Measurements from ENCODE around the gene LSM14A. TPM values are rescaled to one million over a fixed set of nuclear protein-coding genes. Genes with fewer than 3 reads are reported as not detected.
A peak's percentile ranks its signal among the peaks of the same experiment; 100 is the strongest.
"Not testable (repeated sequence)": the region's sequence is repeated elsewhere in the genome, so short reads cannot be mapped to it uniquely, and the experiment has no call there.

LSM14A gene
- total RNA-seq, 5 donors from 2014 or later (not counting 1 experiment from before 2014, with no cell fraction given), result 135 to 180 (median 159) TPM

GRCh38 chr19:34132145-34132544 is 40.2 kb upstream of the LSM14A start:
- POLR2A ChIA-PET, CTCF ChIA-PET: not testable (repeated sequence)
- WGBS (ENCODE audit: insufficient coverage), result no CpG with 5 or more reads among the region's 24 CpGs

GRCh38 chr19:34132706-34133105 is 39.6 kb upstream of the LSM14A start:
- H3K27ac ChIP-seq (ENCODE audit: low read length); CTCF ChIA-PET; H3K9me3 ChIP-seq; H3K27ac Mint-ChIP-seq; H3K4me3 Mint-ChIP-seq; H3K36me3 Mint-ChIP-seq; H3K27me3 Mint-ChIP-seq; H3K9me3 Mint-ChIP-seq; H3K36me3 ChIP-seq (ENCODE audit: control insufficient read depth in 2 of 2, extremely low read depth in 1 of 2, insufficient read depth in 1 of 2, low read length in 1 of 2); H3K4me3 ChIP-seq (ENCODE audit: control insufficient read depth in 1 of 2, extremely low read depth in 1 of 2, low read length in 1 of 2); POLR2A ChIA-PET; ATAC-seq (replicated peaks in 1 of 4); H3K4me1 Mint-ChIP-seq; DNase-seq; H3K27me3 ChIP-seq (replicated peaks in 1 of 2; ENCODE audit: control insufficient read depth in 2 of 2, extremely low read depth in 1 of 2, insufficient read depth in 2 of 2, low read length in 1 of 2): not testable (repeated sequence)
- WGBS (ENCODE audit: insufficient coverage), result no CpG with 5 or more reads among the region's 32 CpGs
- H3K4me1 ChIP-seq (ENCODE audit: control insufficient read depth in 1 of 2, extremely low read depth in 1 of 2, insufficient read depth in 2 of 2, low read length in 2 of 2), result peaks cover 0 to 14% of the 10 kb centered on the region in 2 experiments

More at GRCh38 chr19:34132145-34132544, 40.2 kb upstream of the LSM14A start:
- not testable (repeated sequence) for H3K4me1 Mint-ChIP-seq; H3K36me3 Mint-ChIP-seq; H3K9me3 Mint-ChIP-seq; H3K4me3 ChIP-seq (ENCODE audit: control insufficient read depth in 1 of 2, extremely low read depth in 1 of 2, low read length in 1 of 2); ATAC-seq (replicated peaks in 1 of 4); H3K9me3 ChIP-seq; H3K36me3 ChIP-seq (ENCODE audit: control insufficient read depth in 2 of 2, extremely low read depth in 1 of 2, insufficient read depth in 1 of 2, low read length in 1 of 2); H3K27ac Mint-ChIP-seq; DNase-seq; H3K27ac ChIP-seq (ENCODE audit: low read length); H3K4me3 Mint-ChIP-seq; H3K27me3 ChIP-seq (replicated peaks in 1 of 2; ENCODE audit: control insufficient read depth in 2 of 2, extremely low read depth in 1 of 2, insufficient read depth in 2 of 2, low read length in 1 of 2); H3K27me3 Mint-ChIP-seq
- H3K4me1 ChIP-seq (ENCODE audit: control insufficient read depth in 1 of 2, extremely low read depth in 1 of 2, insufficient read depth in 2 of 2, low read length in 2 of 2), result peaks cover 0 to 14% of the 10 kb centered on the region in 2 experiments

GRCh38 chr19:34134190-34135053 is 37.9 kb upstream of the LSM14A start:
- WGBS (ENCODE audit: insufficient coverage), result 0% methylated on average over 54 of the region's 63 CpGs
- no peaks in the 10 kb centered on the region for H3K9me3 Mint-ChIP-seq
- ChIA-PET POLR2A (interaction anchor here (0.6 to 1.0 kb wide), 3 partner anchors 8 to 53 kb away, joined by 3 to 5 read pairs (median 4); no protein-coding TSS in a partner anchor), CTCF (interaction anchor here in 1 of 2 donors (0.8 kb wide), 1 partner anchor 9 kb away, joined by 3 read pairs; no protein-coding TSS in a partner anchor)
- DNase-seq (peak; percentile 68 to 94 (median 84)), ATAC-seq (replicated peaks in 1 of 4) (peak; percentile 98)
- H3K36me3 ChIP-seq (ENCODE audit: control insufficient read depth in 2 of 2, extremely low read depth in 1 of 2, insufficient read depth in 1 of 2, low read length in 1 of 2), result no peaks in the 10 kb centered on the region
- peak overlapping the region; percentile 83 to 93 (median 89) for H3K4me3 Mint-ChIP-seq
- H3K4me1 Mint-ChIP-seq, result peaks cover 0 to 7% (median 4%) of the 10 kb centered on the region in 3 donors
- H3K4me1 ChIP-seq (ENCODE audit: control insufficient read depth in 1 of 2, extremely low read depth in 1 of 2, insufficient read depth in 2 of 2, low read length in 2 of 2), result peaks cover 0 to 14% of the 10 kb centered on the region in 2 experiments
- H3K27ac Mint-ChIP-seq, result peak overlapping the region; percentile 94 to 96
- no peaks in the 10 kb centered on the region for H3K9me3 ChIP-seq
- H3K4me3 ChIP-seq (ENCODE audit: control insufficient read depth in 1 of 2, extremely low read depth in 1 of 2, low read length in 1 of 2), result peak overlapping the region; percentile 76 to 93
- H3K27ac ChIP-seq (ENCODE audit: low read length), result peak overlapping the region; percentile 68
- no peaks in the 10 kb centered on the region for H3K27me3 ChIP-seq (replicated peaks in 1 of 2; ENCODE audit: control insufficient read depth in 2 of 2, extremely low read depth in 1 of 2, insufficient read depth in 2 of 2, low read length in 1 of 2)
- no peaks in the 10 kb centered on the region for H3K27me3 Mint-ChIP-seq
- H3K36me3 Mint-ChIP-seq, result no peaks in the 10 kb centered on the region

- H3K27me3 Mint-ChIP-seq, result no peaks in the 10 kb centered on the region
- no peaks in the 10 kb centered on the region for H3K27me3 ChIP-seq (replicated peaks in 1 of 2; ENCODE audit: control insufficient read depth in 2 of 2, extremely low read depth in 1 of 2, insufficient read depth in 2 of 2, low read length in 1 of 2)
- H3K36me3 Mint-ChIP-seq, result no peaks in the 10 kb centered on the region
- ATAC-seq (replicated peaks in 1 of 4), result no peak
- POLR2A ChIA-PET, result interaction anchor here (0.6 kb wide), 2 partner anchors 9 to 54 kb away, joined by 3 to 5 read pairs; no protein-coding TSS in a partner anchor
- peak overlapping the region; percentile 83 to 93 (median 89) for H3K4me3 Mint-ChIP-seq
- no peaks in the 10 kb centered on the region for H3K9me3 Mint-ChIP-seq
- H3K4me3 ChIP-seq (ENCODE audit: control insufficient read depth in 1 of 2, extremely low read depth in 1 of 2, low read length in 1 of 2), result peak overlapping the region; percentile 76 to 93
- peaks cover 0 to 14% of the 10 kb centered on the region in 2 experiments for H3K4me1 ChIP-seq (ENCODE audit: control insufficient read depth in 1 of 2, extremely low read depth in 1 of 2, insufficient read depth in 2 of 2, low read length in 2 of 2)
- 97% methylated on average over 14 of the region's 24 CpGs for WGBS (ENCODE audit: insufficient coverage)
- peaks cover 0 to 7% (median 4%) of the 10 kb centered on the region in 3 donors for H3K4me1 Mint-ChIP-seq
- no peaks in the 10 kb centered on the region for H3K9me3 ChIP-seq
- peak overlapping the region; percentile 68 for H3K27ac ChIP-seq (ENCODE audit: low read length)
- H3K36me3 ChIP-seq (ENCODE audit: control insufficient read depth in 2 of 2, extremely low read depth in 1 of 2, insufficient read depth in 1 of 2, low read length in 1 of 2), result no peaks in the 10 kb centered on the region
- peak overlapping the region; percentile 94 to 96 for H3K27ac Mint-ChIP-seq
- DNase-seq, result no peak
- CTCF ChIA-PET, result no interaction called here
Observed at GRCh38 chr19:34135054-34135800, 37.1 kb upstream of the LSM14A start.

GRCh38 chr19:34135821-34136611 is 36.3 kb upstream of the LSM14A start:
- H3K36me3 ChIP-seq (ENCODE audit: control insufficient read depth in 2 of 2, extremely low read depth in 1 of 2, insufficient read depth in 1 of 2, low read length in 1 of 2), result no peaks in the 10 kb centered on the region
- no peaks in the 10 kb centered on the region for H3K9me3 Mint-ChIP-seq
- ChIA-PET CTCF (no interaction called here), POLR2A (interaction anchor here in 1 of 2 donors (0.5 to 0.6 kb wide), 2 partner anchors 184 to 1330 kb away, joined by 3 to 4 read pairs; no protein-coding TSS in a partner anchor)
- H3K27me3 Mint-ChIP-seq, result no peaks in the 10 kb centered on the region
- H3K36me3 Mint-ChIP-seq, result no peaks in the 10 kb centered on the region
- peaks cover 0 to 14% of the 10 kb centered on the region in 2 experiments for H3K4me1 ChIP-seq (ENCODE audit: control insufficient read depth in 1 of 2, extremely low read depth in 1 of 2, insufficient read depth in 2 of 2, low read length in 2 of 2)
- H3K27ac ChIP-seq (ENCODE audit: low read length), result no peak overlapping the region
- no peak for DNase-seq
- no peaks in the 10 kb centered on the region for H3K9me3 ChIP-seq
- H3K27ac Mint-ChIP-seq, result peak overlapping the region in 1 of 2 donors; percentile 24
- H3K4me3 ChIP-seq (ENCODE audit: control insufficient read depth in 1 of 2, extremely low read depth in 1 of 2, low read length in 1 of 2), result no peak overlapping the region
- H3K4me3 Mint-ChIP-seq, result peak overlapping the region; percentile 83 to 93 (median 89)
- WGBS (ENCODE audit: insufficient coverage), result 92% methylated on average over 4 of the region's 7 CpGs
- ATAC-seq (replicated peaks in 1 of 4), result no peak
- peaks cover 0 to 7% (median 4%) of the 10 kb centered on the region in 3 donors for H3K4me1 Mint-ChIP-seq
- H3K27me3 ChIP-seq (replicated peaks in 1 of 2; ENCODE audit: control insufficient read depth in 2 of 2, extremely low read depth in 1 of 2, insufficient read depth in 2 of 2, low read length in 1 of 2), result no peaks in the 10 kb centered on the region

- H3K36me3 ChIP-seq (ENCODE audit: control insufficient read depth in 2 of 2, extremely low read depth in 1 of 2, insufficient read depth in 1 of 2, low read length in 1 of 2), result no peaks in the 10 kb centered on the region
- DNase-seq (no peak), ATAC-seq (replicated peaks in 1 of 4) (no peak)
- Mint-ChIP-seq H3K4me1 (no peaks in the 10 kb centered on the region), H3K4me3 (no peak overlapping the region), H3K36me3 (no peaks in the 10 kb centered on the region), H3K9me3 (no peaks in the 10 kb centered on the region), H3K27me3 (no peaks in the 10 kb centered on the region), H3K27ac (no peak overlapping the region)
- no peaks in the 10 kb centered on the region for H3K4me1 ChIP-seq (ENCODE audit: control insufficient read depth in 1 of 2, extremely low read depth in 1 of 2, insufficient read depth in 2 of 2, low read length in 2 of 2)
- H3K27me3 ChIP-seq (replicated peaks in 1 of 2; ENCODE audit: control insufficient read depth in 2 of 2, extremely low read depth in 1 of 2, insufficient read depth in 2 of 2, low read length in 1 of 2), result peaks cover 0 to 4% of the 10 kb centered on the region in 2 experiments
- H3K9me3 ChIP-seq, result no peaks in the 10 kb centered on the region
- ChIA-PET CTCF (no interaction called here), POLR2A (no interaction called here)
- no peak overlapping the region for H3K27ac ChIP-seq (ENCODE audit: low read length)
- no peak overlapping the region for H3K4me3 ChIP-seq (ENCODE audit: control insufficient read depth in 1 of 2, extremely low read depth in 1 of 2, low read length in 1 of 2)
- 67% methylated on average over 1 of the region's 5 CpGs for WGBS (ENCODE audit: insufficient coverage)
Observed at GRCh38 chr19:34141025-34141424, 31.3 kb upstream of the LSM14A start.
